A673 (cell line): ENCODE measurements around the gene MINDY4. TPM values are rescaled to one million over a fixed set of nuclear protein-coding genes. Genes with fewer than 3 reads are reported as not detected.

Experiments
- BruUV-seq: library from RNA; stranded (reverse); fragments of 400-500 nt; replicated peaks from 2 replicates; lab custom pipeline; 2021; lab: Mats Ljungman, UMichigan
- CTCF ChIA-PET: fragments of 300-600 bp; sonication (Branson Sonifier 250); formaldehyde crosslinking; loops from one replicate; lab custom pipeline; 2022; ENCODE audit warnings: antibody characterized with exemption; lab: Charles Lee
- POLR2A ChIA-PET: fragments of 300-600 bp; sonication (Branson Sonifier 250); formaldehyde crosslinking; loops from one replicate; lab custom pipeline; 2022; ENCODE audit warnings: antibody characterized with exemption; ENCODE audit not compliant: low non-redundant PET; lab: Charles Lee
- DNase-seq: peaks from one replicate; pipeline ENCODE4 v3.0.0-alpha.2; 2015; ENCODE audit warnings: low spot score
- H3K27ac ChIP-seq: fragments of 200-600 bp; sonication (generic); 2 replicates; pipeline ENCODE4 v1.5.1; 2016; ENCODE audit warnings: mixed run types, low read depth, mild to moderate bottlenecking, mixed read lengths, antibody characterized with exemption, low read length; ENCODE audit not compliant: poor library complexity, severe bottlenecking
- H3K27me3 ChIP-seq: fragments of 200-600 bp; sonication (generic); replicated peaks from 2 replicates; pipeline ENCODE4 v1.6.1; 2017; ENCODE audit warnings: mixed run types, low read depth, mild to moderate bottlenecking, mixed read lengths, antibody characterized with exemption, low read length; ENCODE audit not compliant: insufficient read depth, poor library complexity
- H3K36me3 ChIP-seq: fragments of 200-600 bp; sonication (generic); 2 replicates; pipeline ENCODE4 v1.6.1; 2016; ENCODE audit warnings: mixed run types, mild to moderate bottlenecking, mixed read lengths, antibody characterized with exemption, low read length; ENCODE audit not compliant: insufficient read depth, poor library complexity, severe bottlenecking
- H3K4me1 ChIP-seq: fragments of 200-600 bp; sonication (generic); 2 replicates; pipeline ENCODE4 v1.6.1; 2017; ENCODE audit warnings: mixed run types, mild to moderate bottlenecking, mixed read lengths, antibody characterized with exemption, low read length; ENCODE audit not compliant: insufficient read depth, poor library complexity, severe bottlenecking
- H3K4me3 ChIP-seq: fragments of 200-600 bp; sonication (generic); 2 replicates; pipeline ENCODE4 v1.5.1; 2016; ENCODE audit warnings: low read depth, mixed run types, mild to moderate bottlenecking, mixed read lengths, low read length; ENCODE audit not compliant: poor library complexity, severe bottlenecking
- H3K9me3 ChIP-seq: fragments of 200-600 bp; sonication (generic); 2 replicates; pipeline ENCODE4 v1.6.1; 2016; ENCODE audit warnings: mixed run types, low read depth, mild to moderate bottlenecking, mixed read lengths, antibody characterized with exemption, low read length; ENCODE audit not compliant: poor library complexity, severe bottlenecking
- EZH2 ChIP-seq: fragments of 200-600 bp; sonication (generic); IDR thresholded peaks from 2 replicates; pipeline ENCODE4 v1.6.1; 2017; ENCODE audit warnings: borderline replicate concordance, low read depth, mild to moderate bottlenecking, mixed read lengths, antibody characterized with exemption, low read length; ENCODE audit not compliant: poor library complexity, severe bottlenecking
- intact Hi-C: fragments of 100-400 bp; cut with micrococcal nuclease; formaldehyde crosslinking; loops from one replicate; pipeline ENCODE4 v1.10.0; 2022; ENCODE audit not compliant: unreplicated experiment
- total RNA-seq: library from RNA; stranded (reverse); gene quantifications from 2 replicates; pipeline ENCODE4 v1.2.3, GENCODE V29; 2021
- TF ChIP-seq, protein P1 (sequence below): fragments of 300-800, 200-600 bp; sonication (generic); conservative IDR thresholded peaks from 2 replicates; pipeline ENCODE4 v1.5.1; 2017; ENCODE audit warnings: low read depth, mild to moderate bottlenecking, antibody characterized with exemption, low read length, moderate library complexity, mixed read lengths

Gene MINDY4
- total RNA-seq, 1 experiment from 2014 or later: 3.8 TPM

DNA sequence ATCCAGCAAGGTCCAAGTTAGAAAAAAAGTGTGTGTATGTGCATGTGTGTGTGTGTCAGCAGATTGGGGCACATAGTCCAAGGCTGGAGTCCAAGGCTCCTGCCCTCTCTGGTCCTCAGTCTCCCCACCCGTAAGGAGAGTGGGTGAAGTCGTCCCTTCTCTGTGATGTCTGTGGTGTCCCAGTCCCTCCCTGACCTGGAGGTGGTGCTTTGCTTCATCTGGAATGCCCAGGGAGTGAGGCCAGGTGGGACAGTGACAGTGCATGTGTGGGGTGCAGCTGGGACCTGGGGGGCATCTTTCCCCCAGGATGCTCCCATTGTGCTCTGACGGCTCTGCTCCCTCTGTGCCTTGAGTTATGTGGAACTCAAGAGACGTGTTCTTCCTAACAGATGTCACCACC, 158.5 kb downstream of the MINDY4 start:
- POLR2A ChIA-PET: no interaction called here
- no peak for DNase-seq
- H3K36me3 ChIP-seq: no peaks in the 10 kb centered on the region
- no peak overlapping the region for H3K27ac ChIP-seq
- no peaks in the 10 kb centered on the region for H3K9me3 ChIP-seq
- H3K27me3 ChIP-seq: no peaks in the 10 kb centered on the region
- CTCF ChIA-PET: no interaction called here
- H3K4me1 ChIP-seq: peaks cover 16% of the 10 kb centered on the region
- TF ChIP-seq, protein P1, sequence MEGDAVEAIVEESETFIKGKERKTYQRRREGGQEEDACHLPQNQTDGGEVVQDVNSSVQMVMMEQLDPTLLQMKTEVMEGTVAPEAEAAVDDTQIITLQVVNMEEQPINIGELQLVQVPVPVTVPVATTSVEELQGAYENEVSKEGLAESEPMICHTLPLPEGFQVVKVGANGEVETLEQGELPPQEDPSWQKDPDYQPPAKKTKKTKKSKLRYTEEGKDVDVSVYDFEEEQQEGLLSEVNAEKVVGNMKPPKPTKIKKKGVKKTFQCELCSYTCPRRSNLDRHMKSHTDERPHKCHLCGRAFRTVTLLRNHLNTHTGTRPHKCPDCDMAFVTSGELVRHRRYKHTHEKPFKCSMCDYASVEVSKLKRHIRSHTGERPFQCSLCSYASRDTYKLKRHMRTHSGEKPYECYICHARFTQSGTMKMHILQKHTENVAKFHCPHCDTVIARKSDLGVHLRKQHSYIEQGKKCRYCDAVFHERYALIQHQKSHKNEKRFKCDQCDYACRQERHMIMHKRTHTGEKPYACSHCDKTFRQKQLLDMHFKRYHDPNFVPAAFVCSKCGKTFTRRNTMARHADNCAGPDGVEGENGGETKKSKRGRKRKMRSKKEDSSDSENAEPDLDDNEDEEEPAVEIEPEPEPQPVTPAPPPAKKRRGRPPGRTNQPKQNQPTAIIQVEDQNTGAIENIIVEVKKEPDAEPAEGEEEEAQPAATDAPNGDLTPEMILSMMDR: no peak
- H3K4me3 ChIP-seq: no peak overlapping the region
- intact Hi-C loops: no loop called here
- no TSS peak for BruUV-seq

DNA sequence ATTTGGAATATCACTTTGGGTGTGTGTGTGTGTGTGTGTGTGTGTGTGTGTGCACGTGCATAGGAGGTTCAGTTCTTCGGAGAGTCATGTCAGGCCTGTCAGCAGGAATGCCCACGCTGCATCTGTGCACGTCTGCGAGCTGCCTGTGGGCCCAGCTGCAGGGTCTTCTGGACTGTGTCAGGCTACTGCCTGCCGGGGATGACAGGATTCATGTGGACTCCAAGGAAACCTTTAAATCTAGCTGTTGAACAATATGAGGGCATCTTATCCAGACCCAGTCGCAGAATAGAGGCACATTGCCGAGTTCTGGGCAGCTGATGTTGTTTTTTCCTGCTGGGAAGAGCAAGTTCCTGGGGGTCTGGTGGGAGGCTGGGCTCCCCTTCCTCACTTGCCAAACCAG, 159.4 kb downstream of the MINDY4 start:
- no TSS peak for BruUV-seq
- ChIA-PET POLR2A (no interaction called here), CTCF (interaction anchor here (0.8 kb wide), 1 partner anchor 8 kb away, joined by 3 read pairs; no protein-coding TSS in a partner anchor)
- H3K27ac ChIP-seq: no peak overlapping the region
- H3K9me3 ChIP-seq: no peaks in the 10 kb centered on the region
- no peaks in the 10 kb centered on the region for H3K36me3 ChIP-seq
- intact Hi-C loops: no loop called here
- no peak for DNase-seq
- TF ChIP-seq EZH2: no peak
- TF ChIP-seq, protein P1: no peak
- H3K4me1 ChIP-seq: peaks cover 16% of the 10 kb centered on the region
- H3K27me3 ChIP-seq: no peaks in the 10 kb centered on the region
- H3K4me3 ChIP-seq: no peak overlapping the region

DNA sequence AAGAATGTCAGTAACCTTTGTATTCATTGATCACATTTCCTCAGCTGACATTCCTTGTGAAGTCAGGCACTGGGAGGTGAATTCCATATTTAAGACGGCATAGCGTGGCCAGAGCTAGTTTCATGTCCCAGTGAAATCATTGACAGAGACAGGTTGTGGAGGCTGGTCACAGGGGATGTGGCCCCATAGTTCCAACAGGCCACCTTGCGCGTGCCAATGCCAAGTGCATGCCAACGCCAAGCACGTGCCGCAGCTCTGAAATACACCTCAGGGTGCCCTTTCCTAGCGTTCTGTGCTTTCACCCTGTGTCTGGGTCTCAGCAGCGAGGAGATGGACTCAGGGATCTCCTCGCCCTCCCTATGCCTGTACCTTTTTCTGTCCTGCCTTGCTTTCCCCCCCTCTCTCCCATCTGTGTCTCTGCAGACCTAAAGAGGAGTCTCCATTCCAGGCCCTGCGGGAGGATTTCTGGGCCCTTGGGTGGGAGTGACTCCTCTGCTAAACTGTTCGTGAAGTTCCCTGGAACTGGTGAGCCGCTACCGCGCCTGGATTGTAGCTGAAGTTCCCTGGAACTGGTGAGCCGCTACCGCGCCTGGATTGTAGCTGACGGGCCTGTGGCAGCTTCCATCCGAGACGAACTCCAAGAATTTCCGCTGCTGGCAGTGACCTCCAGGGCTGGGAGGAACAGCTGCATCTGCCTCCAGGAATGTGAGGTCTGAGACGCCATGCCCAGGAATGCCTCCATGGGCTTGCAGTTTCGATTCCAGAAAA, 160.1 kb downstream of the MINDY4 start:
- ChIA-PET CTCF (no interaction called here), POLR2A (no interaction called here)
- peaks cover 16% of the 10 kb centered on the region for H3K4me1 ChIP-seq
- no peak overlapping the region for H3K27ac ChIP-seq
- H3K36me3 ChIP-seq: no peaks in the 10 kb centered on the region
- no TSS peak for BruUV-seq
- H3K4me3 ChIP-seq: no peak overlapping the region
- TF ChIP-seq, protein P1: no peak
- TF ChIP-seq EZH2: no peak
- H3K9me3 ChIP-seq: no peaks in the 10 kb centered on the region
- H3K27me3 ChIP-seq: no peaks in the 10 kb centered on the region
- DNase-seq: no peak
- intact Hi-C loops: no loop called here
